HG02623 (cell line): Measurements from ENCODE around the gene MAPK6.
"Not testable (repeated sequence)": the region's sequence is repeated elsewhere in the genome, so short reads cannot be mapped to it uniquely, and the experiment has no call there.

ENCODE experiments used
- ATAC-seq: cut with Tn5 transposase; IDR thresholded peaks from one replicate; pipeline ENCODE4 v1.9.1; 2021; ENCODE audit warnings: moderate library complexity; ENCODE audit not compliant: unreplicated experiment

MAPK6 gene

GRCh38 chr15:52042051-52042851, 23.2 kb downstream of the MAPK6 start:
- ATAC-seq: no peak

DNA sequence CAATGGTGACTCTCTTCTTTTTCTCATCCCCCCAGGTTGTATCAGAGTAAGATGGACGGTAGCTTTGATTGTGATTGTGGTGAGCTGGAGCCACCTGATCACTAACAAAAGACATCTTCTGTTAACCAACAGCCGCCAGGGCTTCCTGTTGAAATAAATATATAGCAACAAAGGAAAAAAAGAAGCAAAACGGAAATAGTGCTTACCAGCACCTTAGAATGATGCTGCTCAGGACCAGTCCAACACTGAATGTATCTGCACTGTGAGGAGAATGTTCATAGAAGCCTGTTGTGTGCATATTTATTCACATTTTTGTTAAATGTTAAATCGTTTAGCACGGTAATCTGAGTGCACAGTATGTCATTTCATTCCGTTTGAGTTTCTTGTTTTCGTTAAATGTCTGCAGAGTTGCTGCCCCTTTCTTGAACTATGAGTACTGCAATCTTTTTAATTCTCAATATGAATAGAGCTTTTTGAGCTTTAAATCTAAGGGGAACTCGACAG, 26.8 kb downstream of the MAPK6 start:
- ATAC-seq: not testable (repeated sequence)

DNA sequence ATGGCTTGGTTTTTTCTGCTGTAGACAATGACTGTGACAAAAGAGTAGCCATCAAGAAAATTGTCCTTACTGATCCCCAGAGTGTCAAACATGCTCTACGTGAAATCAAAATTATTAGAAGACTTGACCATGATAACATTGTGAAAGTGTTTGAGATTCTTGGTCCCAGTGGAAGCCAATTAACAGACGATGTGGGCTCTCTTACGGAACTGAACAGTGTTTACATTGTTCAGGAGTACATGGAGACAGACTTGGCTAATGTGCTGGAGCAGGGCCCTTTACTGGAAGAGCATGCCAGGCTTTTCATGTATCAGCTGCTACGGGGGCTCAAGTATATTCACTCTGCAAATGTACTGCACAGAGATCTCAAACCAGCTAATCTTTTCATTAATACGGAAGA, 27.5 kb downstream of the MAPK6 start:
- ATAC-seq: not testable (repeated sequence)

GRCh38 chr15:52050416-52050815, 31.4 kb downstream of the MAPK6 start:
- ATAC-seq: no peak

- no peak for ATAC-seq
Measured at GRCh38 chr15:52052066-52052935, 33.3 kb downstream of the MAPK6 start.

DNA sequence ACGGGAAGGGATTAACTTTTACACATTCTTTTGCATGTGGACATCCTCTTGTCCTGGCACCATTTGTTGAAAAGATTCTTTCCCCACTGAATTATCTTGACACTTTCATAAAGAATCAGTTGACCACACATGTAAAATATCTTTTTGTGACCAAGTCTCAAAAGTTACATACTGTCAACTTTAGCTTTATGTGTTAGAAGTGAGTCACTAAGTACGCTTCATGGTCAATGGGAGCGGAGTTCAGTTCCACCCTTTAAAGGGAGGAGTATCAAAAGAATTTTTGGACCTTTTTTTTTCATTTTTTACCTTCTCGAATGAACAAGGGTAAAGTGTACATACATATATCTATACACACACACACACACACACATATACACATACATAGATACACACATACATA, 35.4 kb downstream of the MAPK6 start:
- ATAC-seq: no peak

GRCh38 chr15:52054858-52055257, 35.8 kb downstream of the MAPK6 start:
- ATAC-seq: not testable (repeated sequence)

DNA sequence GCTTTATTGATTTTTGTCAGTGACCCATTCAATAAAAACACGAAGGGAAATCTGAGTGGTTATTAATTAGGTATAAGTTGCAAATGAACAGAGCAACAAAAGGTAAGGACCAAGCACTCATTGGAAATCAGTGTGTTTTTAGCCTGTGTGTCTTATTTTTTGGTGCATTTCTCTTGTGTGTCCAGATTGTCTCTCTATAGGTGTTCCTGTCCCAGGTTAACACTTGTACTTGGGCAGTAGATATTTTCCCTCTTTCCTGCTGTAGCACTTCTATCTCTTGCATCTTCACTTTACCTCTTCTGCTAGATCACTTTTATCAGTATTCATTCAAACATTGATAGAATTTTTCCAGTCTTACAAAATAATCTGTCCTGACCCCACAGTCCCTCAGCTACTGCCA, 37.0 kb downstream of the MAPK6 start:
- ATAC-seq: no peak

- ATAC-seq: no peak
Measured at GRCh38 chr15:52056496-52056895, 37.5 kb downstream of the MAPK6 start.

- no peak for ATAC-seq
Measured at GRCh38 chr15:52057996-52058395, 39.0 kb downstream of the MAPK6 start.

DNA sequence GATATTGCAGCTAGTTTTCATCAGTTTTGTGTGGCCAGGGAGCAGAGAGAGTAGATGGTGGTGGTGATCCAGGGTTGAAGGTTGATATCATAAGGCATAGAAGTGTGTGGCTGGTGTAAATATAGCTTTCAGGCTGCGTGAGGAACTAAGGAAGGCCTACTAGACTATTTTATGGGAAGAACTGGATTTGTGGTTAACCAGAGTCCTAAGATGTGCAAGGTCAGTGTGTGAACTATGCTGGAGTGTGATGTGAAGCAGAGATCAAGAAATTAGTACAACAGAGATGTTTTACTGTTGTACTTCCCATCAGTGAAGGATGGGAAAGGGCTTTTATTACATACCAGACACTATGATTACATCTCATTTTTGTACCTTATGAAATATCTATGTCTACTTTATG, 41.5 kb downstream of the MAPK6 start:
- no peak for ATAC-seq

GRCh38 chr15:52066842-52067544, 48.0 kb downstream of the MAPK6 start:
- ATAC-seq: no peak

- no peak for ATAC-seq
Measured at GRCh38 chr15:52067545-52067926, 48.5 kb downstream of the MAPK6 start.

- ATAC-seq: no peak
Measured at GRCh38 chr15:52068004-52068615, 49.1 kb downstream of the MAPK6 start.

DNA sequence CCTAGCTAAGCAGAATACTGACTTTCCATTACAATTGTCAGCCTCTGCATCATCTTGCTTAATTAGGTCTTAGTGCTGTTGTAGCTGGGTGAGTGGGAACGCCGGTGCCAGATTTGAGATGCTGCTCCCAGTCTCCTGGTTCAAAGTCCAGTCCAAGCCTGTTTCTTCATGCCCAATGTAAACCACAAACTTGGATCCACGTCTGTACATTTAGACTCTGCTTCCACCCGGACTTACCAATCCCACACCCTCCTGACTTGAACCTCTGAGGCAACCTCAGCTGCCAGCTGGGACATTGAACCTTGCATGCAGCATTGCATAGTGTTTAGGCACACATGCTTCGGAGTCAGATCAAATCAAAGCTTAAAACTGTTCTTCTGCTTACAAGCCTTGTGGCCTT, 50.5 kb downstream of the MAPK6 start:
- no peak for ATAC-seq

- no peak for ATAC-seq
Measured at GRCh38 chr15:52071570-52071969, 52.6 kb downstream of the MAPK6 start.

GRCh38 chr15:52076889-52077781, 58.1 kb downstream of the MAPK6 start:
- peak; percentile 50 for ATAC-seq

DNA sequence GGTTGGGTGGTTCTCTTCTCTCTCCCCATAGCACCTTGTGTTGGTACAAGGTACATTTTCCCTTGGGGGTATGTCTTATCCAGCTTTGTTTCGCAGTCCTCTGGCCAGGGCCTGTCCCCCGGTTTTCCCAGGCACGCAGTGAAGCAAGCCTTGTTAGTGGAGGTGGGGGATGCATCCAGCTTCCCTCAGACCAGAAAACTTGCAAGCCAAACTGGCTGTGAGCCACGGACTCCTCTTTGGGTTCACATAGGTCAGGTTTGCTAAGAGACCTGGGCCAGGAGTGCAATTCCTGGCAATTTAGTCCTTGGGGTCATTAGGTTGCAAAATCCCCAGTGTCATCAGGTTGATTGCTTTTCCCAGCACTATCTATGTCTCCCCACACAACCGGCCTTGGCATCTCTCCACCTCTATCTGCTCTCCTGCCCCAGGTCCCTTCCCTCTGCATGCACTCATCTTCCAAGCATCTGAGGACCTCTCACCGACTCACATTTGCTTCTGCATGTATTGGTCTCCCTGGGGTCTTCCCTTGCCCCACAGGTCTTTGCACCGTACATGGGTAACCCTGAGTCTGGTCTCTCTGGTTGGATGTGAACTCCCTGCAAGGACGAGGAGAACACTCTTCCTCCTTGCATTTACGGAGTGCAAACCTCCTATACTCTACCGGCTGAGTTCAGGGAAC, 59.3 kb downstream of the MAPK6 start:
- no peak for ATAC-seq
